Muscle layer of duodenum (tissue), 2 donors: ENCODE data around the gene MCFD2.

ENCODE experiments used
- H3K27ac ChIP-seq: one replicate; pipeline ENCODE4 v1.7.0; 2013; ENCODE audit warnings: mild to moderate bottlenecking, low read length
- H3K27me3 ChIP-seq: one replicate; pipeline ENCODE4 v1.7.0; 2013; ENCODE audit warnings: low read depth, mild to moderate bottlenecking, control low read depth, low read length
- H3K36me3 ChIP-seq, 2 donors: one replicate each; pipeline ENCODE4 v1.7.0; 2013; ENCODE audit warnings: low read length in 2 of 2, control low read depth in 1 of 2, mild to moderate bottlenecking in 1 of 2; ENCODE audit not compliant: insufficient read depth in 2 of 2, control insufficient read depth in 1 of 2
- H3K4me1 ChIP-seq, 2 donors: one replicate each; pipeline ENCODE4 v1.7.0; 2013; ENCODE audit warnings: low read length in 2 of 2, mild to moderate bottlenecking in 2 of 2, control low read depth in 1 of 2, moderate library complexity in 1 of 2; ENCODE audit not compliant: insufficient read depth in 2 of 2, control insufficient read depth in 1 of 2
- H3K4me3 ChIP-seq, 2 donors: one replicate each; pipeline ENCODE4 v1.7.0; 2013; ENCODE audit warnings: low read length in 2 of 2, low read depth in 1 of 2, mild to moderate bottlenecking in 1 of 2
- H3K9me3 ChIP-seq, 2 donors: one replicate each; pipeline ENCODE4 v1.7.0; 2013; ENCODE audit warnings: low read length in 2 of 2, control low read depth in 1 of 2, mild to moderate bottlenecking in 1 of 2; ENCODE audit not compliant: control insufficient read depth in 1 of 2
- donor health status: healthy.

Gene MCFD2

DNA sequence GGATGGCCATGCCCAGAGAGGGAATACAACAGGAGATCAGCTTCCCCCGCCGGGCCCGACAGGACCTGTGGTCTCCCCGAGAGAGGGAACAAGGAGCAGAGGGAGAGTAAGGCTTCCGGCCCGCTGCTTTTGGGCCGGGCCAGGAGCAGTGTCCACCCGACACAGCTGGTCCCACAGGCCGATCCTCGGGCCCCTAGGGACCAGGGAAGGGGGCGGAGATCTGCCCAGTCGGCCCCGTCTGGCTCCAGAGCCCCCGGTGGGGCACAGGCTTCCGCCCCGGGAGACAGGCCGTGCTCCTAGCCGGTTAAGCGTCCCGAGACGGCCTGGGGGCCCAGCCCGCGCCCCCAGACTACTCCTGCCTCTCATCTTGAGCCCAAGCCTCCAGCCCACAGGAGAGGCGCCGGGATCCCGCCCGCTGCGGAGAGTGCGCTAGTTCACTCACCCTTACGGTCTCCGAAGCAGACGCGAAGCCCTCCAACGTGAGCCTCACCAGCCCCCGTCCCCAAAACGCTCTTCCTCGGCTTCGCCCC is at the start of gene MCFD2:
Gene MCFD2, minus strand, starts transcription at position 526 of the 530 bp plus-strand sequence. CDS start 6,635 bp downstream, outside the sequence.
- Histone ChIP-seq H3K36me3 (peaks cover 0 to 21% of the 10 kb centered on the region in 2 donors), H3K4me1 (peaks cover 14 to 29% of the 10 kb centered on the region in 2 donors), H3K9me3 (no peaks in the 10 kb centered on the region), H3K27me3 (no peaks in the 10 kb centered on the region), H3K27ac (peak within 1 kb of the TSS; percentile 91), H3K4me3 (peak within 1 kb of the TSS; percentile 96 to 97)

DNA sequence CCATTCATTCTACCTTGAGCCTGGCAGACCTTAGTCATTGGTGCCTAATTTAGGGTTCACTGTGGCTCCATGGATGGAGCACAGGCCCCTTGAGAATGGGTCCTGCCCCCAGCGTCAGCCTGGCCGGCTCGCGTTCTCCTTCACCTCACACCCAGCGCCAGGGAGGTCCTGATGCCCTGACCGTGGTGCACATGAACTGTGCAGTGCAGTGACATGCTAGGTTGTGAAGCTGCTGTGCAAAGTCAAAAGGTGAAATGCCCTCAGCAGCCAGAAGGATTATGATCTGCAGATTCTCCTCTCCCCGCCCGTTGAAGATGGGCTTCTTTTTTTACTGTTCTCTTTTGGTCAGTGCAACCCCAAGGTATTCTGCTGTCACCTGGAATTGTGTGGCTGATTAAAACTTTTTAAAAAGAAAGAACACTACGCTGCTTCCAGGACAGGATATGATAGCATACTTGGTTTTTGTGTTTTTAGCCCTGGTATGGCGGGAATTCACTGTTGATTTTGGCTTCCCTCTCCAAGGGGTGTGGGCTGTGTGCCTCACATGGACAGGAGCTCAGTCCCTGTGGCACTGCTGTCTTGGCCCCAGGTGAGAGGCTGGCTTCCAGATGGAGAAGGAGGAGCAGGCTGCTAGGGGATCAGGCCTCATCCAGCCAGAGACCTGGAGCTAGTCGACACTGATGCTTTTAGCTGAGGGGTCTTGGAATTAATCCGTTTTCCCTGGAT is 49.4 kb upstream of the MCFD2 start:
- no peaks in the 10 kb centered on the region for H3K9me3 ChIP-seq
- no peaks in the 10 kb centered on the region for H3K27me3 ChIP-seq
- no peak overlapping the region for H3K4me3 ChIP-seq
- peaks cover 0 to 14% of the 10 kb centered on the region in 2 donors for H3K4me1 ChIP-seq
- H3K36me3 ChIP-seq: peaks cover 15 to 24% of the 10 kb centered on the region in 2 donors
- H3K27ac ChIP-seq: no peak overlapping the region

DNA sequence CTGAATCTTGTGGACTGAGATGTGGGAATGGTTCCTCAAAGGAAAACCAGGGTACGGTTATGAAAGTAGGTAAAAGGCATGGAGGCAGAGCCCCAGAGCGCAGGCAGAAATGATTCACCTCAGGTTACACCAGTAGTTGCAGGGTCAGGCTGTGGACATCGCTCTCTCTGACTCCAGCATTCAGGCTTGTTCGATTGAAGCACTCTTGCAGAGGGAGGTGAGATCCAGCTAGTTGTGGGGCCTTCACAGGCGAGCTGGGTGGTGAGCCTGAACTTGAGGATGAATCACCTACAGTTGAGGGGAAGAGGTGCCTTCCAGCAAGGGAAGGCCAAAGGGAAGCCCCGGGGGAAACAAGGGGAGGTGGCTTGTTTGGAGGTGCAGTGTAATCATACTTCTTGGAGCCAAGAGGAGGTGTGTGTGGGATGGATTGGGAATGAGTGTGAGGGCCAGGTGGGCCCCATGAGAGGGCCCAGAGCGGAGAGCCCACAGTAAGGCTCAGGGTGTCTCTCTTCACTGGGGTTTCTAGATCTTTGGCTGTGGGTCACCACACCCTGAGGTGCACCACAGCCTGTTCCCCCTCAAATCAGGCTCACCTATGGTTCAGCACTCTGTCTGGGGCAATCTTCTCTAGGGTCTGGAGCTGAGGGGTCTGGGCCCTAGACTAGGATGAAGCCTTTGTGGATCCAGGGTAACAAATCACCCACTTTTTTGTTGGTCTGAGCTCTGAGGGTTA is 48.5 kb upstream of the MCFD2 start:
- H3K4me3 ChIP-seq: no peak overlapping the region
- H3K27me3 ChIP-seq: no peaks in the 10 kb centered on the region
- H3K27ac ChIP-seq: no peak overlapping the region
- H3K36me3 ChIP-seq: peaks cover 23 to 31% of the 10 kb centered on the region in 2 donors
- peaks cover 0 to 14% of the 10 kb centered on the region in 2 donors for H3K4me1 ChIP-seq
- no peaks in the 10 kb centered on the region for H3K9me3 ChIP-seq

GRCh38 chr2:46963210-46963609 is 47.6 kb upstream of the MCFD2 start:
- H3K4me1 ChIP-seq: peaks cover 0 to 10% of the 10 kb centered on the region in 2 donors
- H3K27me3 ChIP-seq: no peaks in the 10 kb centered on the region
- no peaks in the 10 kb centered on the region for H3K9me3 ChIP-seq
- H3K4me3 ChIP-seq: no peak overlapping the region
- no peak overlapping the region for H3K27ac ChIP-seq
- peaks cover 32 to 40% of the 10 kb centered on the region in 2 donors for H3K36me3 ChIP-seq

- Histone ChIP-seq H3K9me3 (no peaks in the 10 kb centered on the region), H3K27ac (no peak overlapping the region), H3K27me3 (no peaks in the 10 kb centered on the region), H3K36me3 (peaks cover 36 to 44% of the 10 kb centered on the region in 2 donors), H3K4me3 (no peak overlapping the region), H3K4me1 (peaks cover 0 to 6% of the 10 kb centered on the region in 2 donors)
Observed at GRCh38 chr2:46962751-46963150, 47.1 kb upstream of the MCFD2 start.

DNA sequence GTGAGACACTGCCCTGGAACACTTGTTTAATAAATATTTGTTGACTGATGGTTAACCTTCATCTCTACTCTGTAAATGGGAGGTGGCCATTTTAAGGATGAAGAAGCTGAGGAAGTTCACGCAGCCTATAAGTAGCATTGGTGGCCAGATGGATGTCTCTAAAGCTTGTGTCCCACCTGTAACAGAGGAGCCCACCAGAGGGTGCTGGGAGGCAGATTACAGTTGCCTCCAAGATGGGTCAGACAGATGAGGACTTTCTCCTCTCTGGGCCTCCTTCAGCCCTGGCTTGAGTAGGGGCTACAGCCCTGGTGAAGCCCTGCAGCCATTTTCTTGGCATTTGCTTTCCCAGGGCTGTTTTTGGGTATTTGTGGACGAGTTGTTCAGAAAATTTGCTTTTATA is 45.0 kb upstream of the MCFD2 start:
- H3K27me3 ChIP-seq: no peaks in the 10 kb centered on the region
- no peak overlapping the region for H3K4me3 ChIP-seq
- peaks cover 54 to 62% of the 10 kb centered on the region in 2 donors for H3K36me3 ChIP-seq
- peaks cover 0 to 1% of the 10 kb centered on the region in 2 donors for H3K4me1 ChIP-seq
- H3K27ac ChIP-seq: no peak overlapping the region
- H3K9me3 ChIP-seq: no peaks in the 10 kb centered on the region

GRCh38 chr2:46958431-46959017 is 42.9 kb upstream of the MCFD2 start:
- H3K27me3 ChIP-seq: no peaks in the 10 kb centered on the region
- H3K9me3 ChIP-seq: no peaks in the 10 kb centered on the region
- H3K27ac ChIP-seq: no peak overlapping the region
- no peak overlapping the region for H3K4me3 ChIP-seq
- peaks cover 50 to 63% of the 10 kb centered on the region in 2 donors for H3K36me3 ChIP-seq
- H3K4me1 ChIP-seq: peaks cover 6 to 10% of the 10 kb centered on the region in 2 donors

DNA sequence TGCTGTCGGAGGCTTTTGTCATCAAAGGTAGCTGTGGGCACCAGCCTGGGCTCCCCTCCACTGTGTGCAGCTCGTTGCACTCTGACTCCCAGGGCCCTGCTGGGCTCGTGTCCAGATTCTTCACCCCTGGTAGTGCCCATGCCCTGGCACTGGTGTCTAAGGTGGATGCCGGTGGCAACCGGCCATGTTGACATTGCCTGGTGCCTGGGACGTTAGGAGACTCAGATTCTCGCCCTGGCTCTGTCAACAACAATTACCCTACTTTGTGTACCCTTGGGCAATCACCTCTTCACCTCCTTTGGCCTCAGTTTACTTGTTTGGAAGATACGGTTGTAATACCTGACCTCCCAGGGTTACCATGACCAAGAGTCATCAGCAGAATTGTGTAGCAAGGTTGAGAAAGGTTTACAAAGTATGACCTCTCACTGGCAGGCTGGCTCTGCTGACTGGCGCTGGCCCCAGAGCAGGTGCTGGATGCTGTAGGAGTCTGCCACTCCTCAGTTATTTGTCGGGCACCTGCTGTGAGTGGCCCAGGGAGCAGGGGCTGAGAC is 41.5 kb upstream of the MCFD2 start:
- Histone ChIP-seq H3K4me1 (peaks cover 6 to 10% of the 10 kb centered on the region in 2 donors), H3K4me3 (no peak overlapping the region), H3K27me3 (no peaks in the 10 kb centered on the region), H3K9me3 (no peaks in the 10 kb centered on the region), H3K27ac (no peak overlapping the region), H3K36me3 (peaks cover 45 to 61% of the 10 kb centered on the region in 2 donors)

- H3K27ac ChIP-seq: peak overlapping the region; percentile 57
- no peaks in the 10 kb centered on the region for H3K9me3 ChIP-seq
- no peak overlapping the region for H3K4me3 ChIP-seq
- no peaks in the 10 kb centered on the region for H3K27me3 ChIP-seq
- peaks cover 6 to 10% of the 10 kb centered on the region in 2 donors for H3K4me1 ChIP-seq
- peaks cover 54 to 68% of the 10 kb centered on the region in 2 donors for H3K36me3 ChIP-seq
Observed at GRCh38 chr2:46955764-46956163, 40.2 kb upstream of the MCFD2 start.

GRCh38 chr2:46954951-46955571 is 39.5 kb upstream of the MCFD2 start:
- H3K27me3 ChIP-seq: no peaks in the 10 kb centered on the region
- H3K4me1 ChIP-seq: peaks cover 6 to 10% of the 10 kb centered on the region in 2 donors
- peak overlapping the region; percentile 57 for H3K27ac ChIP-seq
- peaks cover 52 to 62% of the 10 kb centered on the region in 2 donors for H3K36me3 ChIP-seq
- H3K9me3 ChIP-seq: no peaks in the 10 kb centered on the region
- no peak overlapping the region for H3K4me3 ChIP-seq
